Measurements from ENCODE around the gene HAVCR2.

HAVCR2 gene

GRCh38 chr5:157045601-157046000 is 63.2 kb downstream of the HAVCR2 start:
- DNase-seq (ENCODE audit: low read depth), result no peak

DNA sequence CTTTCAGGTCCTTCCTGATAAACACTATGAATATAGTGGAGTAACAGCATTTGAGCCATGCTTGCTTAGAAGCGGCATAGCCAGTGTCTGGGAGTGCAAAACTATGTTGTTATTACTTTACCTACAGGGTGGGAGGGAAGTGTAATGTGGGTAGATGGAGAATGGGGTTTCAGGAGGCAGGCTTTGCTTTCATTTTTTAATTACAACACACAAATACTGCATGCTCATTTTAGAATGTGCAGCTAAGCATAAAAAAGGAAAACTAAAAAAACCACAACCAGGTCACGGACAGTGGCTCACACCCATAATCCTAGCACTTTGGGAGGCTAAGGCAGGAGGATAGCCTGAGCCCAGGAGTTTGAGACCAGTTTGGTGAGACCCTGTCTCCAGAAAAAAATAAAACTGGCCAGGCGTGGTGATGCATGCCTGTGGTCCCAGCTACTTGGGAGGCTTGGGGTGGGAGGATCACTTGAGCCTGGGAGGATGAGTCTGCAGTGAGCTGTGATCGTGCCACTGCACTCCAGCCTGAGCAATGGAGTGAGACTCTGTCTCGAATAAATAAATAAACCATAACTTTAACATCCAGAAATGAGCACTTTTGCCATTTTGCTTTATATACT is 70.2 kb downstream of the HAVCR2 start:
- no peak for DNase-seq (ENCODE audit: low read depth)
